HG03175 (cell line): ENCODE measurements around the gene COL11A1.
"Not testable (repeated sequence)": the region's sequence is repeated elsewhere in the genome, so short reads cannot be mapped to it uniquely, and the experiment has no call there.

Source experiments
- ATAC-seq: cut with Tn5 transposase; IDR thresholded peaks from one replicate; pipeline ENCODE4 v1.9.1; 2021; ENCODE audit warnings: mild to moderate bottlenecking, moderate library complexity; ENCODE audit not compliant: unreplicated experiment

Gene COL11A1

DNA sequence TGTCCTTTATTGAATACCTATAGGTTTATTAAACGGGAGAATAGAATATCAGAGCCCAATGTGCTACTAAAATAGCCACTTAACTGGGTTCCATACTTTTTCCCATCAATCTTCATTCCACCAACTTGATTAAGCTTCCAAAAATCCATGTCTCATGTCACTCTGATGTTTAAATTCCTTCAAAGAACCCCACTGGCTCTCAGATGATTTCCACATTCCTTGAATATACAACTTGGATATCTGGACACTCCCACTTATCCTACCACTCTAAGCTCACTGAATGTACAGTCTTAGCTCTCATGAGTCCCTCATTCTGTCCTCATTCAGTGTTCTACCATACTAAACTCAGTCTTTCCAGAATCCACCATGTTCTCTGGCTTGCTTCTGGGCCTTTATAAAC is 21.1 kb downstream of the COL11A1 start:
- no peak for ATAC-seq

- ATAC-seq = no peak
Measured at GRCh38 chr1:103084181-103084580, 24.1 kb downstream of the COL11A1 start.

- ATAC-seq = no peak
Measured at GRCh38 chr1:103075316-103076000, 32.9 kb downstream of the COL11A1 start.

DNA sequence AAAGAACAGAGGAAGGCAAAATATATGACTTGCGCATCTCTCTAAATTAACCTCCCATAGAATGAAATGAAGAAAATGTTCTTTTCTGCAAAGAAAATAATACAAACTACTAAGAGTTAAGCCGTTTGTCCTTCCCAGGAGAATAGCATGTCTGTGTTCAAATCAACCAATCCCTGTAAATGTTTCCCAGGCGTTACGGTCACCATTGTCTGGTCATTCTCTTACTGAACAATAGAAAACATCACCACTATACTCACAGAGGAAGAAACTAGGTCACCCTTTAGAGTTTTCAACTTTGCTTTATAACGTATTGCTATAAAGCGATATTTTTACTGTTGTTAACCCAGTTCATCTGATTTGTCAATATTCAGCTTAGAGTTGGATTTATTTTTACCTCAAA is 34.1 kb downstream of the COL11A1 start:
- ATAC-seq = no peak

GRCh38 chr1:103069201-103069600 is 39.1 kb downstream of the COL11A1 start:
- ATAC-seq = no peak

GRCh38 chr1:103063921-103064320 is 44.4 kb downstream of the COL11A1 start:
- ATAC-seq = no peak

- no peak for ATAC-seq
Measured at GRCh38 chr1:103058391-103058790, 49.9 kb downstream of the COL11A1 start.

DNA sequence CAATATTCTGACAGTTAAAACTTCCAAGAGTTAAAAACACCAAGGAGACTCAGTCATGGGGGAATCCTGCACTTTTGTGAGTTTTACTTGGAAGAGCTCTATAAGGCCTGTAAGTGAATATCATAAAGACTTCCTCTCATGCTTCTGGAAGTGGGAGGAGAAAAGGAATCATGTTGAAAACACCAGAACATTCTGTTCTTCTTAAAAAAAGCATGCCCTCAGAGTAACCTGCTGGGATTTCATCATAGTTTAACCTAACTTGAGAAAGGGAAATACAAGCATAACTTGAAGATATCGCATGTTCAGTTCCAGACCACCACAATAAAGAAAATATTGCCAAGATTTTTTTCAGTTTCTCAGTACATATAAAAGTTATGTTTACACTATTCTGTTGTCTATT is 51.9 kb downstream of the COL11A1 start:
- no peak for ATAC-seq

- not testable (repeated sequence) for ATAC-seq
Measured at GRCh38 chr1:103028110-103028509, 80.2 kb downstream of the COL11A1 start.

DNA sequence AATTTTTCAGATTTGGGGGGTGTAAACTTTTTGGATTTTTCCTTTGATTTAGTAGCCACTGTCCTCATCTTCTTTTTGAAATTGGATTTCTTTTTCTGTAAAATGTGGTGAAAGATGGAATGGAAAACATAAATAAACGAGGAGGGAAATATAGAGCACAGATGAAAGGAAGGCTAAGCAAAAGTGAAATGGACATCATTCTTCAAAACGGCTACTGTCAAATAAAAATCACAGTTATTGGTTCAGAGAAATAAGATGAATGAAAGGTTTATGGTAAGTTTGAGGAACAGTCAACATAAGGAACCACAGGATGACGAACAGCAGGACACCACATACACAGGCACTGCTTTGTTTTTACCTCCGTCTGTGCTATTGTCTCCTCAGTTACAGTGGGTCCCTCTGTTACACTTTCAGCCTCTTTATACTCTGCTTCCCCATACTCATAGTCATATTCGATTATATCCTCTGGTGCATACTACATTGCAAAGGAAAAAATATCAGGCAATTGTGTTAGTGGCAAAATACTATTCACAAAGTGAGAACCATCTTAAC is 82.4 kb downstream of the COL11A1 start:
- no peak for ATAC-seq

DNA sequence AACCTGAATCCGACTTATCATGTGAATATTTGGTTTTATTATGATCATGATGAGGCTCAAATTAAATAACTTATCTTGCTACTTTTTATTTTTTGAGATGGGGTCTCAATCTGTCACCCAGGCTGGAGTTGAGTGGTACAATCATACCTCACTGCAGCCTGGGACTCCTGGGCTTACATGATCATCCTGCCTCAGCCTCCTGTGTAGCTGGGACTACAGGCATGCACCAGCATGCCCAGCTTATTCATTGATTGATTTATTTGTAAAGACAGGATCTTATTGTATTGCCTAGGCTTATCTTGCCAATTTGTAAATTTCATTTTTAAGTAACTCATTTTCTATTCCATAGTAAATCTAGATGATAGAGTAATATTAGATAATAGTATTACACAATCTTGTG is 84.3 kb downstream of the COL11A1 start:
- no peak for ATAC-seq

GRCh38 chr1:103002005-103002404 is 106.3 kb downstream of the COL11A1 start:
- ATAC-seq = no peak

- ATAC-seq = no peak
Measured at GRCh38 chr1:102978874-102979273, 129.4 kb downstream of the COL11A1 start.

DNA sequence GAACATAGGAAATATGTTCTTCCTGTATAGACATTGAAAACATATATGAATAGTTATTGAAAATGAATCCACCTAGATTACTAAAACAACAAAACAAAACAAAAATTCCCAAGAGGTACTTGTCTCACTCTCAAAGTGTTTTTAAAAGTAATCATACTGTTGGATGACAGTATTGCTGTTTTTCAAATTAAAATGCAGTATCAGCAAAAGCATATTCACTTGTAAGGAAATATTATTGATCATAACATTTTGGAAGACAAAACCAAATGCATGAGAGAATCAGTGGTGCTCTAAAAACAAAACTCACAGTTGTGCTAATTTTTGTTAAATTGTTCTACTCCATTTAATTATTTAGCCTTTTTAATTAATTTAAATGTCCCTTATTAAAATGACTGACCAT is 131.0 kb downstream of the COL11A1 start:
- ATAC-seq = no peak

GRCh38 chr1:102970496-102971078 is 137.7 kb downstream of the COL11A1 start:
- peak; percentile 69 for ATAC-seq

DNA sequence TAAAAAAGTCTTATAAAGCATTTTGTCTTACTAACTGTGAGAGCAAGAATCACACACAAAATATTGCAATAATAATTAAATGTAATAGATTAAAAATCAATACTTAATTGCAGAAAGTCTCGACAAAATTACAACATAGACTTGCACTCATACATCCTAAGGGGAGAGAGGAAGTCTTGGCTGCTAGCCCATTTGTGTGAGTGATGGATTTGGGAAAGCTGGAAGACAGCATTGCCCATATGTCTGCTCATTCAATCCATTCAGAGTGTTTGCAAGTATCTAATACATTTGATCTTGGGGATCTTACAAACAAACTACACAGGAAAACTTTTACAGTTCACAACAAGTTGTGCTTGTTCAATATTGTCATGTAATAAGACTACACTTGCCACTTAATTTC is 140.5 kb downstream of the COL11A1 start:
- ATAC-seq = no peak

- no peak for ATAC-seq
Measured at GRCh38 chr1:102961549-102961948, 146.8 kb downstream of the COL11A1 start.

GRCh38 chr1:102954576-102954975 is 153.7 kb downstream of the COL11A1 start:
- ATAC-seq = no peak

DNA sequence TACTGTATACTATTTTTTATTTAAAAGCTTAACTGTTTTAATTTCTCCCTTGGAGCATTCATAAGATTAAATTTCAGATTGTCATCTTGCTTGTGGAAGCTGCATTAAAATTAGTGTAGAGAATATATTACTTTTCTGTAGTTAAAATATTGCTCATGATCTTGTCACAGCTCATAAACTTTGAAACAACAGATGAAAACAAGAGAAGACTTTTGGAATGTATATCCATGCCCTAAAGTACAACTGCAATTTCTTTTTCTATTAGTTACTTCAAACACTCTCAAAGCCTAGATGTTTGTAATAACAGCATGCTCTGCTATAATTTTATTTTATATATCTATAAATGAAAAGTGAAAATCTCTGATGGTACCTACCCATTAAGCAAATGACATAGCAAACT is 155.9 kb downstream of the COL11A1 start:
- ATAC-seq = no peak

DNA sequence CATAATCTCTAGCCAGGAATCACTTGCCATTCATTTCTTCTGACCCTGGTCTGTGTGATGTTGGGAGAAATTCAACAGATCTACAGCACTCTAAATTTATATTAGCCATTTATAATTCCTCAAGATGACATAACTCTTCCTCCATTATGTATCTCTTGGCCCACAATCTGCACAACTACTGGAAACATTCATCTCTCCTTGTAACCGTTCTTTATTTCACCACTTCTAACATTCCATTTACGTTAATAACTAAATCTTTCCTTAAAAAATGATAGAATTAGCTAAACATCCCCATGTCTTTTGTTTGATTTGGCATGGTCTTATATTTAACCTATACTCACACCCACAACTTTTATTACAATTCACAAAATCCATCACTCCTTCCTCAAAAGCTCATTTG is 166.0 kb downstream of the COL11A1 start:
- ATAC-seq = no peak

- ATAC-seq = no peak
Measured at GRCh38 chr1:102941366-102941947, 166.9 kb downstream of the COL11A1 start.

DNA sequence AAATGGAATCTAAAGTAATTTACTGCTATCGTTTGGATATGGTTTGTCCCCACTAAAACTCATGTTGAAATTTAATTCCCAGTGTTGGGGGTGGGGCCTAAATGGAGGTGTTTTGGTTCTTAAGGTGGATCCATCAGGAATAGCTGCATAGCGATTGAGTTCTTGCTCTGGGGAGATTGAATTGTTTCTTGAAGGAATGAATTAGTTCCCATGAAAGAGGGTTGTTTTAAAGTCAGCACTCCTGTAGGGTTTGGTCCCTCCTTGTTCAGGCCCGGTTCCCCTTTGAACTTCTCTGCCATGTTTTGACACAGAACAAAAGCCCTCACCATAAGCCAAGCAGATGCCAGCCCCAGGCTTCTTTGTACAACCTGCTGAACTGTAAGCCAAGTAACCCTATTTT is 170.9 kb downstream of the COL11A1 start:
- ATAC-seq = no peak
